Testis (tissue), 3 donors: Measurements from ENCODE around the gene KIF23. TPM values are rescaled to one million over a fixed set of nuclear protein-coding genes. Genes with fewer than 3 reads are reported as not detected.

Source experiments
- DNase-seq: peaks from one replicate; pipeline ENCODE4 v3.0.0-alpha.2; 2019
- H3K27ac ChIP-seq, 2 donors: fragments of 200-600 bp; sonication (generic); one replicate each; pipeline ENCODE4 v1.5.1; 2019
- H3K27me3 ChIP-seq: fragments of 200-600 bp; sonication (generic); one replicate; pipeline ENCODE4 v1.5.1; 2019
- H3K36me3 ChIP-seq: fragments of 200-600 bp; sonication (generic); one replicate; pipeline ENCODE4 v1.5.1; 2017; ENCODE audit warnings: low read depth; ENCODE audit errors: missing control alignments
- H3K4me1 ChIP-seq: fragments of 200-600 bp; sonication (generic); one replicate; pipeline ENCODE4 v1.5.1; 2019
- H3K4me3 ChIP-seq, 2 donors: fragments of 200-600 bp; sonication (generic); one replicate each; pipeline ENCODE4 v1.5.1; 2017 to 2019
- H3K9me3 ChIP-seq: fragments of 200-600 bp; sonication (generic); one replicate; pipeline ENCODE4 v1.5.1; 2017
- POLR2A ChIP-seq: fragments of 450-650 bp; IDR thresholded peaks from one replicate; pipeline ENCODE4 v1.6.1; 2017; ENCODE audit warnings: antibody characterized with exemption, mild to moderate bottlenecking, moderate library complexity
- WGBS, 2 donors: methylation state at CpG; one replicate each; pipeline ENCODE4 v1.1.5; 2018; 5-methylcytosine and 5-hydroxymethylcytosine counted together
- intact Hi-C: fragments of 100-400 bp; cut with DNase I; formaldehyde crosslinking; loops from one replicate; pipeline ENCODE4 v1.15.1; 2023; ENCODE audit warnings: low total_unique reads
- polyA plus RNA-seq: library from polyadenylated mRNA; stranded (reverse); fragments of 350-450 nt; fragmentation: Illumina TruSeq; extraction: RNeasy Lipid Tissue Mini Kit (QIAGEN cat#74804); gene quantifications from one replicate; pipeline ENCODE4 v1.2.3, GENCODE V29; 2014; ENCODE audit warnings: low read depth, low replicate concordance; ENCODE audit not compliant: insufficient read depth
- total RNA-seq, 2 donors: library from RNA; depleted of rRNA; stranded (reverse); fragments of >200 nt; gene quantifications; one replicate each; pipeline ENCODE4 v1.2.3, GENCODE V29; 2016
- TF ChIP-seq, protein P1 (sequence below), 3 experiments: fragments of 450-650 bp in 2 of 3; fragments of 200-600 bp in 1 of 3; sonication (generic) in 1 of 3; IDR thresholded peaks; one replicate each; pipeline ENCODE4 v1.5.1; 2016 to 2019; ENCODE audit warnings: antibody characterized with exemption in 3 of 3, mild to moderate bottlenecking in 2 of 3, moderate library complexity in 1 of 3

The KIF23 gene
- total and polyA plus RNA-seq, 3 donors from 2014 or later = 17.1 to 28.4 (median 23.9) TPM

DNA sequence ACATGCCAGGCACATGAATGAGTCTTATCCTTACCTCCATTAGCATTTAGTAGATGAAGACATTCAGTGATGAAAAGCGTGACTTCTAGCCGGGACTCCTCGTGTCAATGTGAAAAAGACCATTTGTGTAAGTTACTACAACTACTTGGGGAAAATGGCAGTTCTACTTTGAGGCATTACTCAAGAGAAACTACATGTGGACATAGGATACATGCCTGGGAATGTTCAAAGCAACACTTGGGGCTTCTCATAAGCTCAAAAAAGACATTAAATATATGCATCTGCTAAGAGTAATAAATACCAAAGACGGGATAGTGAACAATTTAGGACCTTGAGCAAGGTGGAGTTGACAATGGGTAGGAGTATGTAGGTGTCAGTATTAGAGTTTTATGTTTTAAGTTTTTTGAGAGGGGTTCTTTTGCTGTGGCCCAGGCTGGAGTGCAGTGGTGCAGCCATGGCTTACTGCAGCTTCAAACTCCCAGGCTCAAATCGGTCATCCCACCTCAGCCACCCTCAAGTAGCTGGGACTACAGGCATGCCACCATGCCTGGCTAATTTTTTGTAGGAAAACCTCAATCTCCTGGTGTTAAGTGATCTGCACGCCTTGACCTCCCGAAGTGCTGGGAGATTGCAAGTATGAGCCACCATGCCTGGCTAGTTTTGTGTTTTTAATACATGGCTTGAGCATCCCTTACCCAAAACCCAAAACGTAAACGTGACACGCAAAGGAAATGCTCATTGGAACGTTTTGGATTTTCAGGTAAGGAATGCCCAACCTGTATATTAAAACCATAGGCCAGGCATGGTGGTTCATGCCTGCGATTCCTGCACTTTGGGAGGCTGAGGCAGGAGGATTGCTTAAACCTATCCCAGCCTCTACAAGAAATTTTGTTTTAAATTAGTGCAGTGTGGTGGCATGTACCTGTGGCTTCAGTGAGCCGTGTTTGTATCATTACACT lies 42.3 kb downstream of the KIF23 start:
- Histone ChIP-seq H3K4me1 (peaks cover 31% of the 10 kb centered on the region), H3K27ac (no peak overlapping the region), H3K27me3 (no peaks in the 10 kb centered on the region), H3K9me3 (no peaks in the 10 kb centered on the region), H3K4me3 (no peak overlapping the region), H3K36me3 (no peaks in the 10 kb centered on the region)
- no peak for DNase-seq
- intact Hi-C loops = no loop called here
- no peak for TF ChIP-seq POLR2A
- TF ChIP-seq, protein P1, sequence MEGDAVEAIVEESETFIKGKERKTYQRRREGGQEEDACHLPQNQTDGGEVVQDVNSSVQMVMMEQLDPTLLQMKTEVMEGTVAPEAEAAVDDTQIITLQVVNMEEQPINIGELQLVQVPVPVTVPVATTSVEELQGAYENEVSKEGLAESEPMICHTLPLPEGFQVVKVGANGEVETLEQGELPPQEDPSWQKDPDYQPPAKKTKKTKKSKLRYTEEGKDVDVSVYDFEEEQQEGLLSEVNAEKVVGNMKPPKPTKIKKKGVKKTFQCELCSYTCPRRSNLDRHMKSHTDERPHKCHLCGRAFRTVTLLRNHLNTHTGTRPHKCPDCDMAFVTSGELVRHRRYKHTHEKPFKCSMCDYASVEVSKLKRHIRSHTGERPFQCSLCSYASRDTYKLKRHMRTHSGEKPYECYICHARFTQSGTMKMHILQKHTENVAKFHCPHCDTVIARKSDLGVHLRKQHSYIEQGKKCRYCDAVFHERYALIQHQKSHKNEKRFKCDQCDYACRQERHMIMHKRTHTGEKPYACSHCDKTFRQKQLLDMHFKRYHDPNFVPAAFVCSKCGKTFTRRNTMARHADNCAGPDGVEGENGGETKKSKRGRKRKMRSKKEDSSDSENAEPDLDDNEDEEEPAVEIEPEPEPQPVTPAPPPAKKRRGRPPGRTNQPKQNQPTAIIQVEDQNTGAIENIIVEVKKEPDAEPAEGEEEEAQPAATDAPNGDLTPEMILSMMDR (IDR thresholded peaks at IDR 0.05) = no peak
- WGBS, 2 donors = 87 to 89% methylated on average over 13 of the region's 13 CpGs

DNA sequence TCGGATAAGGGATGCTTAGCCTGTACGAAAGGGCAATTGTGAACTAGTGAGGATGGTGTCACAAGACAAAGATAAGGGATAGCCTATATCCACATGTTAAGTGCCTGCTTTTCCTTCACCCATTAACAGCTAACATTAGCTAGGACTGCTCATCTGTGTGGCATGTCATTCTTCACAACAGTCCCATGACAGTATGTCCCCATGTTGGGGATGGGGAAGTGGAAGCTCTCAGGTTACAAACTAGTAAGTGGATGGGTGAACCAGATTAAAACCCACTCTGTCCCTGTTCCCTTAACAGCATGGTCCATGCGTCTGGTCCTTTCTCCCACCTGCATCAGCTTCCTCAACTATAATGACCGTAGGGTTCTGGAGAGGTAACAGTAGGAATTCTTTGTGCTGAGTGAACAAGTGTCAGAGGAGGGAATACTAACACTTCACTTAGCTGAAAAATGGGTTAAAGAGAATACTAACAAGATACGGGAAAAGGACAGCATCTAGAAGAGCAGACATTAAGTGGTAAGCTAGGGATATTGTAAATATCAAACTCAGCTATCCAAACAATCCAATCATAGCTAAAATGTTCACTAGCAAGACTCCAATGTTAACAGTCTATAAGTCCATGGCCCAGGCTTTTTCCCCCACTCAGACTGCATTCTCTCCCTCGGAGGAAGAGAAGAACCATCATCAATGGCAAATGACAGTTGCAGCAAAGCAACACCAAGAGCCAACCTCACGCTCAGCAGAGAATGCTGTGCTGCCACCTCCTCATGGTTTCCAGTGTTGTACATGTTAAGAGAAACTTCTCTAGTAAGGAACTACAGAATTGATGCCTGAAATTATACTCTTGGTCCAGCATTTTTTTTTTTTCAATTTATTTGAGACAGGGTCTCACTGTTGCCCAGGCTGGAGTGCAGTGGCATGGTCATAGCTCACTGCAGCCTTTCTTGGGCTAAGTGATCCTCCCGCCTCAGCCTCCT lies 43.4 kb downstream of the KIF23 start:
- 81 to 84% methylated on average over 8 of the region's 8 CpGs for WGBS, 2 donors
- TF ChIP-seq, protein P1 (IDR thresholded peaks at IDR 0.05) = no peak
- TF ChIP-seq POLR2A = no peak
- Histone ChIP-seq H3K27ac (no peak overlapping the region), H3K36me3 (no peaks in the 10 kb centered on the region), H3K4me1 (peaks cover 29% of the 10 kb centered on the region), H3K9me3 (no peaks in the 10 kb centered on the region), H3K4me3 (no peak overlapping the region), H3K27me3 (no peaks in the 10 kb centered on the region)
- intact Hi-C loops = no loop called here
- DNase-seq = no peak

DNA sequence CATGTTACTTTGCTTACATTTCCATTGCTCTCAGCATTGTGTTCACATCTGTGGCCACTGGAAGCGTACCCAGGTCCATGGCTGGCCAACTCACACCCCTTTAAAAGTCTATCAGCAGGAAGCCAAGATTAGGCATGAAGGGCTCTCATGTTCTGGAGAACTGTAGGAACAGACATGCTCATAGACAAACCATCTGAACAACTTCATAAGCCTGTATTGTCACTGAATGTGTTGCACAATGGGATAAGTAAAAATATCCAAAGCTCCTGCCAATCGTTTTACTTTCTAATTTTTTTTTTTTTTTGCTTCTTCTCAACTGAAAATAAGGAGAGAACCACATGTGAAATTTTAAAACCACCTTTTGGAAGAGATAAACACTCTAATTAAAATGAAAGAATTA lies 44.9 kb downstream of the KIF23 start:
- TF ChIP-seq POLR2A = no peak
- TF ChIP-seq, protein P1 (IDR thresholded peaks at IDR 0.05) = no peak

DNA sequence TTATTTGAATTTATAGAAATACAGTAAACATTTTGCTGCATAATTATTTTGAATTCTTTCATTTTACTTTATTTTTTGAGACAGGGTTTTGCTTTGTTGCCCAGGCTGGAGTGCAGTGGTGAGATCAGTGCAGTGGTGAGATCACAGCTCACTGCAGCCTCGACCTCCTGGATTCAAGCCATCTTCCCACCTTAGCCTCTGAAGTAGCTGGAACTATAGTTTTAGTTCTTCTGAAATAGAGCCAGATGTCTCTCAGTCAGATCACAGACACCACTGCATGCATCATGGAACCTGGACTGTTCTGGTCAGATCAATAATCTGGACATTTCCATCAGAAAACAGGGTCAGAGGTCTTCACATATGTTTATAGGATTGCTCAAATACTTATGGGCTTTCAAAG lies 46.3 kb downstream of the KIF23 start:
- H3K4me1 ChIP-seq = peaks cover 19% of the 10 kb centered on the region
- 50 to 61% methylated on average over 1 of the region's 1 CpG for WGBS, 2 donors
- intact Hi-C loops = no loop called here

More for the DNA sequence above, 44.9 kb downstream of the KIF23 start:
- Histone ChIP-seq H3K36me3 (no peaks in the 10 kb centered on the region), H3K27me3 (no peaks in the 10 kb centered on the region), H3K27ac (no peak overlapping the region), H3K9me3 (no peaks in the 10 kb centered on the region), H3K4me1 (peaks cover 31% of the 10 kb centered on the region), H3K4me3 (no peak overlapping the region)
- no peak for DNase-seq
- intact Hi-C loops = no loop called here
- 79 to 80% methylated on average over 2 of the region's 2 CpGs for WGBS, 2 donors

More for the DNA sequence above, 46.3 kb downstream of the KIF23 start:
- TF ChIP-seq, protein P1 (IDR thresholded peaks at IDR 0.05) = no peak
- TF ChIP-seq POLR2A = no peak
- no peak for DNase-seq
- Histone ChIP-seq H3K4me3 (no peak overlapping the region), H3K27me3 (no peaks in the 10 kb centered on the region), H3K27ac (no peak overlapping the region), H3K36me3 (no peaks in the 10 kb centered on the region), H3K9me3 (no peaks in the 10 kb centered on the region)
